Gastroesophageal sphincter (tissue), 3 donors: Measurements from ENCODE around the gene DENND1B.

Experiments
- CTCF ChIP-seq, 4 experiments: fragments of 200-600 bp in 2 of 4; fragments of 450-650 bp in 2 of 4; sonication (generic) in 1 of 4; IDR thresholded peaks; one replicate each; pipeline ENCODE4 v1.5.1; 2017 to 2019; ENCODE audit warnings: antibody characterized with exemption in 4 of 4, mild to moderate bottlenecking in 2 of 4, moderate library complexity in 2 of 4
- EP300 ChIP-seq: sonication (generic); formaldehyde crosslinking; IDR thresholded peaks from one replicate; pipeline ENCODE4 v1.6.1; 2017; ENCODE audit warnings: antibody characterized with exemption, mild to moderate bottlenecking
- POLR2A ChIP-seq, 2 donors: fragments of 450-650 bp; IDR thresholded peaks; one replicate each; pipeline ENCODE4 v1.6.1; 2017; ENCODE audit warnings: antibody characterized with exemption in 2 of 2, mild to moderate bottlenecking in 2 of 2, moderate library complexity in 1 of 2

- TF ChIP-seq CTCF (IDR thresholded peaks at IDR 0.05), result no peak
- TF ChIP-seq EP300, result no peak
- no peak for TF ChIP-seq POLR2A (IDR thresholded peaks at IDR 0.05)
Measured at GRCh38 chr1:197800379-197801110, 25.3 kb upstream of the DENND1B start.
